Measurements from ENCODE around the gene HERPUD1.
"Not testable (repeated sequence)": the region's sequence is repeated elsewhere in the genome, so short reads cannot be mapped to it uniquely, and the experiment has no call there.

Gene HERPUD1

GRCh38 chr16:56933828-56934598 lies 2.1 kb downstream of the HERPUD1 start:
- no peak for DNase-seq (ENCODE audit: low read depth, low spot score)

DNA sequence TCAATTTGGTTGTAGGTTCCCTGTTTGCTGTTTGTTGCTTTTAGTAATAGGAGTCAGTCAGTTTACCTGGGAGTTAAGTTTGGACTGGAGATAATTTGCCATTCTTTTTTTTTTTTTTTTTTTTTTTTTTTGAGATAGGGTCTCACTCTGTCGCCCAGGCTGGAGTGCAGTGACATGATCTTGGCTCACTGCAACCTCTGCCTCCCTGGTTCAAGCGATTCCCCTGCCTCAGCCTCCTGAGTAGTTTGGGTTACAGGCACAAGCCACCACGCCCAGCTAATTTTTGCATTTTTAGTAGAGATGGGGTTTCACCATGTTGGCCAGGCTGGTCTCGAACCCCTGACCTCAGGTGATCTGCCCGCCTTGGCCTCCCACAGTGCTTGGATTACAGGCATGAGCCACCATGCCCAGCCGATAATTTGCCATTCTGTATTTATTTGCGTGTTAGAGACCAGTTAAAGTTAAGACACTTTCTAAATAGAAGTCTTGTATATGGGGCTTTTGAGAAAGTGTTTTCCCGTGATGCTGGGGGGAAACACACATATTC lies 2.7 kb downstream of the HERPUD1 start:
- not testable (repeated sequence) for DNase-seq (ENCODE audit: low read depth, low spot score)

DNA sequence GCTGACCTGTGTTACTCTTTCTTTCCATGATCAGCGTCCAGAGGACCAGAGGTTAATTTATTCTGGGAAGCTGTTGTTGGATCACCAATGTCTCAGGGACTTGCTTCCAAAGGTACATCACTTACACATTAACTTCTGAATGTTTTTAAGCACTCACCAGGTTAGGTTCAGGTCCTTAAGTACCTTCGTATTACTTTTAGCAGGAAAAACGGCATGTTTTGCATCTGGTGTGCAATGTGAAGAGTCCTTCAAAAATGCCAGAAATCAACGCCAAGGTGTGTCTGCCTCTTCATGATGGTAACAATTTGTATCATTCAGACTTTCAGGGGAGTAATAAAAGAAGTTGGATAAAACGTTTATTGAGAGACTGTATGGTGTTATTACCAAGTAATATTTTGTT lies 3.3 kb downstream of the HERPUD1 start:
- DNase-seq (ENCODE audit: low read depth, low spot score) = no peak

- no peak for DNase-seq (ENCODE audit: low read depth, low spot score)
Observed at GRCh38 chr16:56936491-56936890, 4.5 kb downstream of the HERPUD1 start.

GRCh38 chr16:56936950-56937349 lies 5.0 kb downstream of the HERPUD1 start:
- DNase-seq (ENCODE audit: low read depth, low spot score) = no peak

DNA sequence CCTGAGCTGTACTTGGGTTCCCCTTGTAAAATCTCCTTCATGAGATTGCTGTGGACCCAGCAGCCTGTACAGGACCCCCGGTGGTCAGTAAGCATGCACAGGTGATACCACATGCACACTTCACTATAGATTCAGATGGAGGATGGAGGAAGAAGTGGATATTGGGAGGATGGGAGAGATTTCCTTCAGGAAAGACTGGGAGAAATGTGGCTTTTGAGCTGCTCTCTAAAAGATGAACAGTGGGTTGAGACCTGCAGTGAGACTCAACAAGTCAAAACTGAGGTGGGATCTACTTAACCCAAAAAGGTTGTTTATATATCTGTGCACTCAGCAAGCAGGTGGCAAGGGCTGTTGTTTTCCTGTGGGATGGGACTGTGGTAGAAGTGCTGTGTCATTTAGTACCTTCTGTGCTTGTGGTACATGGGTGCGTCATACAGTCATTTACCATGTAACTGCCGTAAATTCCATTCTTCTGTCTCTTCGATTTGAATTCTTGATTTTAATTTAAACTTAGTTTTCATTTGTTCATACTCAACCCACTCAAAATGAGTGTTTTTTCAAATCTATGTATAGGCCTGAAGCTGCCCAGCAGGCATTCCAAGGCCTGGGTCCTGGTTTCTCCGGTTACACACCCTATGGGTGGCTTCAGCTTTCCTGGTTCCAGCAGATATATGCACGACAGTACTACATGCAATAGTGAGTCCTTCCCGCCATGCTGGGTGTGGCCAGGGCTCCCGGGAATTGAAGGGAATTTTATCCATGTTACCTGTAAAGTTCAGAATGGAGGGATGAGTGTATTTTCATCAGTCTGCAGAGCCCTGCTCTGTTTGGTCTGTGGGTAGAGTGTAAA lies 6.9 kb downstream of the HERPUD1 start:
- no peak for DNase-seq (ENCODE audit: low read depth, low spot score)

DNA sequence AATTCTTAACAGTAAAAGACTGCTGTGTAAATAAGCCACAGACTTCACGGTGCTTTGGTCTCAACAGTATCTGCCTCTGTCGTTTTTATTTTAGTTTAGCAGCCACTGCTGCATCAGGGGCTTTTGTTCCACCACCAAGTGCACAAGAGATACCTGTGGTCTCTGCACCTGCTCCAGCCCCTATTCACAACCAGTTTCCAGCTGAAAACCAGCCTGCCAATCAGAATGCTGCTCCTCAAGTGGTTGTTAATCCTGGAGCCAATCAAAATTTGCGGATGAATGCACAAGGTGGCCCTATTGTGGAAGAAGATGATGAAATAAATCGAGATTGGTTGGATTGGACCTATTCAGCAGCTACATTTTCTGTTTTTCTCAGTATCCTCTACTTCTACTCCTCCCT lies 7.9 kb downstream of the HERPUD1 start:
- DNase-seq (ENCODE audit: low read depth, low spot score) = no peak

- no peak for DNase-seq (ENCODE audit: low read depth, low spot score)
Observed at GRCh38 chr16:56941092-56941491, 9.2 kb downstream of the HERPUD1 start.

DNA sequence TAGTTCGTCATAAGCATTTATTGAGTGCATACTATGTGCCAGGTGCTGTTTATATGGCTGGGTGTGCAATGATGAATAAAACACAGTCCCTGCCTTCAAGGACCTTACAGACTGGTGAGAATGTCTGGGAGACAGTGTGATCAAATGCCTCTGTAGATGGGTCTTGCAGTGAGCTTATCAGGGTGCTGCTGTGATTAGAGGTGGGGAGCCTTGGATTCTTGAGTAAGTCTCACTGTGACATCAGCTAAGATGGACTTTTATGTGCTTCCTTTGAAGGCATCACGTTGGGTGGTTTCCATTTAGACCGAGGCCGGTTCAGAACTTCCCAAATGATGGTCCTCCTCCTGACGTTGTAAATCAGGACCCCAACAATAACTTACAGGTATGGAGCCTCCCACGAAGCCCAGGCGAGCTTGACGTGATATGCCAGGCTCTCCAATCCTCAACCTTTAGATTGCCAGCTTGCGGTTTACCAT lies 10.0 kb downstream of the HERPUD1 start:
- DNase-seq (ENCODE audit: low read depth, low spot score) = no peak

DNA sequence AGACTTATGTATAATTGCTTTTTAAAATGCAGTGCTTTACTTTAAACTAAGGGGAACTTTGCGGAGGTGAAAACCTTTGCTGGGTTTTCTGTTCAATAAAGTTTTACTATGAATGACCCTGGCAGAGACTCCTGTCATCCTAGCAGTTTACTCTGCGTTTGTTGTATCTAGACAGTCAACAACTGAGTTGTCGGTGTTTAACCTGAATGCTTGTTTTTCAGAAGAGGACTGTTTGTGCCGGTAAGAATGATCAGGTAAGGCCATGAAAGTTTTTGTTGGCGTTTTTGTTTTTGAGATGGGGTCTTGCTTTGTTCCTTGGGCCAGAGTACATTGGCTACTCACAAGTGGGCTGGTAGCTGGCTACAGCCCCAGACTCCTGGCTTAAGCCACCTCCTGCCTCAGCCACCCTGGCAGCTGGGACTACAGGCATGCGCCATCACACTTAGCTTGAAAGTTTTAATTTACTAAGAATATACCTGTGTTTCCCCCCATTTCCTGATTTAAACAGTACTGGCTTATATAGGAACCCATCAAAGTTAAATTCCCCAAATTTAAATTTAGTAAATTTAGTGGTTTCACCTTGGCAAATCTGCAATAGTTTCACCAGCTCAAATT lies 11.9 kb downstream of the HERPUD1 start:
- no peak for DNase-seq (ENCODE audit: low read depth, low spot score)

GRCh38 chr16:56944954-56945839 lies 13.3 kb downstream of the HERPUD1 start:
- no peak for DNase-seq (ENCODE audit: low read depth, low spot score)

DNA sequence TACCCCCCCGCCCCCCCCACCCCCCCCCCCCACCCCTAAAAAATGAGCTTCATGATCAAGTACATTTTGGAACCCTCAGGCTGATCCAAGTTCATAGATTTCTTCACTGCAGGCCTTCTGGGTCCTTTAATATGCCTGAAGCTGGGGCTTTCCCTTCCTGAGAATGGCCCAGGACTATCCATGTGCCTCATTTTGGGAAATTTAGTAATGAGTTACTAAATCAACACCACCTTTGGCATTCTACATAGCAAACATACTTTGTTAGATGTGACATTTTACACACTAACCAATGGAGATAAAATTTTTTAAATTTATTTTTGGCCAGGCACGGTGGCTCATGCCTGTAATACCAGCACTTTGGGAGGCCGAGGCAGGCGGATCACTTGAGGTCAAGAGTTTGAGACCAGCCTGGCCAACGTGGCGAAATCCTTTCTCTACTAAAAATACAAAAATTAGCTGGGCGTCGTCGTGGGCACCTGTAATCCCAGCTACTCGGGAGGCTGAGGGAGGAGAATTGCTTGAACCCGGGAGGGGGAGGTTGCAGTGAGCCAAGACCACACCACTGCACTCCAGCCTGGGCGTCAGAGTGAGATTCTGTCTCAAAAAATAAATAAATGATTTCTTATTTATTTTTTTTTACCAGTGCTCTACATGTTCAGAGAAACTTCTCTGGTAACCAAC lies 14.0 kb downstream of the HERPUD1 start:
- no peak for DNase-seq (ENCODE audit: low read depth, low spot score)

DNA sequence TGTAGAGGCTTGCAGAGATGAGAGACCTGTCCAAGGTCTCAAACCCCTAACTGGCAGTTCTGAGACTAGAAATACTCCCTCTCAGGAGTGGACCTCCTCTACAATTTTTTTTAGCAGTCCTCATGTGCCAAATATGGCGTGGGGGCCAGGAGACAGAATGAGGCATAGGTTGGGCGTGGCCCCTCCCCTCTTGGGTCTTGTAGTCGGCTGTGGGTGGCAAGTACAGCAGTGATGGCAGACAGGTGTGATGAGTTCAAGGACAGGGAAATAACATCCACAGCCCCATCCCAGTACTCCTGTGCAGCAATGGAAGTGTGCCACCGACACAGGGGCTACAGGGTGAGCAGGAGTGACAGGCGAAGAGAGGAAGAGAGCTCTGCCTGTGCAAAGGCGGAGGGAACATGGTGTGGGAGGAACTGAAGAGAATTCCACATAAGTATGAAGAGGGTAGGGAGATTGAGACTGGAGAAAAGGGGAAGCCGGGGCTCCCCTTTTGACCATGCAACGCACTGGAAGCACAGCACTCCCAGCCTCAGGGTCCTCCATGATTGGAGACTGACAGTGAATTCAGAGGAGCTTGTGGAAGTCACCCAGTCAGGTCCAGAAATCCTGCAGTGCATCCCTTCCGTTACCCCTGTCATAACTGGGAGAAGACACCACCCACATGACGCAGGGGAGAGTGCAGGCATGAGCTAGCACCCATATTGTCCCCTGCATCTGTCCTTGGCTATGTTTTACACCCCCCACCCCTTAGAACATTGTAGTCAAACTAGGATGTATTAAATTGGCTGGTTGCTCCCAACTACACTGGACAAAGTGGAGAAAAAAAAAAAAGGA lies 15.0 kb downstream of the HERPUD1 start:
- DNase-seq (ENCODE audit: low read depth, low spot score) = no peak

- DNase-seq (ENCODE audit: low read depth, low spot score) = no peak
Observed at GRCh38 chr16:56947604-56947995, 15.7 kb downstream of the HERPUD1 start.

DNA sequence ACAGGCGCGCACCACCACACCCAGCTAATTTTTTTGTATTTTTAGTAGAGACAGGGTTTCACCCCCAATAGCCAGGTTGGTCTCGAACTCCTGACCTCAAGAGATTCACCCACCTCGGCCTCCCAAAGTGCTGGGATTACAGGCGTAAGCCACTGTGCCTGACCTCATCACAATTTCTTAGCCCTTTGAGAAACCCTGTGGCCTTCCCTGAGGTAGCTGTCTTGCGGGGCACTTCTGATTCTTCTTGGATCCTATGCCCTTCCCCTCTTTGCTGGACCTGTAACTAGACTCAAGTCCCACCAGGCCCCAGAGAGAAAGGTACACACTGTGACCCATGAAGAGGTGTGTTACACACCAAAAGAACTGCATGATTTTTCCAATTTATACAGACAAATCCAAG lies 16.3 kb downstream of the HERPUD1 start:
- no peak for DNase-seq (ENCODE audit: low read depth, low spot score)

DNA sequence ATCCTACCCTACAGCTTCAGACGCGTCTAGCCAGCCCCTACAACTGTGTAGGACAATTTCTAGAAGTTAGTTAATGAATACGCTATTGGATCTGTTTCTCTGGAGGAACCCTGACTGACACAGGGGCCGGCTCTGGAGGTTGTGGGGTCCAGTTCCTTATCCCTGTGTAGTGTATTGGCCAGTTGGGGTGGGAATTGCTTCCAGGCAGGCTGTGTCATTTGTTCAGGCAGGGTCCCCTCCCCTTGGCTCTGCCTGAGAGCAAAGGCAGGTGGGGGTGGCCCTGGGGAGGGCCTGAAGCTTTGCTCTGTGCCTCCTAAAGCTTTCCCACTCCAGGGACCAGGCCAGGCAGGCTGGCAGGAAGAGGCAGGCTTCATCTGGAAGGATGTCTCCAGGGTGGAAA lies 18.1 kb downstream of the HERPUD1 start:
- DNase-seq (ENCODE audit: low read depth, low spot score) = no peak

GRCh38 chr16:56950455-56950854 lies 18.5 kb downstream of the HERPUD1 start:
- DNase-seq (ENCODE audit: low read depth, low spot score) = no peak

- DNase-seq (ENCODE audit: low read depth, low spot score) = peak; percentile 50
Observed at GRCh38 chr16:56950881-56951771, 19.2 kb downstream of the HERPUD1 start.

- no peak for DNase-seq (ENCODE audit: low read depth, low spot score)
Observed at GRCh38 chr16:56953006-56953405, 21.1 kb downstream of the HERPUD1 start.

All from iPS DF 19.7 (cell line).